NOMO-1 treated with DMSO at 0.1 percent for 48 hours (cell line): Measurements from ENCODE around the gene A4GNT.
"Not testable (repeated sequence)": the region's sequence is repeated elsewhere in the genome, so short reads cannot be mapped to it uniquely, and the experiment has no call there.

Source experiments
- DNase-seq: peaks from one replicate; lab custom pipeline; 2025; ENCODE audit not compliant: unreplicated experiment; lab: John Stamatoyannopoulos, UW

The A4GNT gene

GRCh38 chr3:138132239-138132638 lies at the start of gene A4GNT:
TSS of gene A4GNT (minus strand) at chr3:138132390. CDS start at chr3:138131256, 1,134 bp downstream.
- no peak for DNase-seq

GRCh38 chr3:138180375-138181029 lies 48.3 kb upstream of the A4GNT start:
- DNase-seq, result peak; percentile 75

GRCh38 chr3:138174421-138175131 lies 42.4 kb upstream of the A4GNT start, which contains the start of gene DBR1:
TSS of gene DBR1 (minus strand) at chr3:138174921. CDS start at chr3:138174795, 126 bp downstream.
- DNase-seq, result peak; percentile 88

GRCh38 chr3:138173769-138174420 lies 41.7 kb upstream of the A4GNT start:
- DNase-seq, result no peak

GRCh38 chr3:138172625-138173024 lies 40.4 kb upstream of the A4GNT start:
- DNase-seq, result no peak

- DNase-seq, result no peak
Measured at GRCh38 chr3:138165061-138165460, 32.9 kb upstream of the A4GNT start.

- DNase-seq, result no peak
Measured at GRCh38 chr3:138157743-138158142, 25.6 kb upstream of the A4GNT start.

GRCh38 chr3:138154534-138154933 lies 22.3 kb upstream of the A4GNT start:
- DNase-seq, result no peak

GRCh38 chr3:138148503-138148902 lies 16.3 kb upstream of the A4GNT start:
- DNase-seq, result peak; percentile 16

- DNase-seq, result not testable (repeated sequence)
Measured at GRCh38 chr3:138142181-138142580, 10.0 kb upstream of the A4GNT start.

GRCh38 chr3:138140940-138141339 lies 8.8 kb upstream of the A4GNT start:
- DNase-seq, result no peak

GRCh38 chr3:138139691-138140090 lies 7.5 kb upstream of the A4GNT start:
- peak; percentile 54 for DNase-seq

GRCh38 chr3:138137861-138138260 lies 5.7 kb upstream of the A4GNT start:
- peak; percentile 86 for DNase-seq

- peak; percentile 63 for DNase-seq
Measured at GRCh38 chr3:138136201-138136600, 4.0 kb upstream of the A4GNT start.

GRCh38 chr3:138135833-138136194 lies 3.6 kb upstream of the A4GNT start:
- peak; percentile 45 for DNase-seq

- peak; percentile 88 for DNase-seq
Measured at GRCh38 chr3:138135146-138135832, 3.1 kb upstream of the A4GNT start.

GRCh38 chr3:138127636-138128365 lies 4.4 kb downstream of the A4GNT start:
- DNase-seq, result no peak

GRCh38 chr3:138125548-138126221 lies 6.5 kb downstream of the A4GNT start:
- peak; percentile 90 for DNase-seq

- no peak for DNase-seq
Measured at GRCh38 chr3:138124706-138125355, 7.4 kb downstream of the A4GNT start.

- no peak for DNase-seq
Measured at GRCh38 chr3:138124188-138124587, 8.0 kb downstream of the A4GNT start.
